Sigmoid colon (tissue), 4 donors: ENCODE data around the gene CLCN5.

Source experiments
- EP300 ChIP-seq, 4 donors: sonication (generic); formaldehyde crosslinking; IDR thresholded peaks; one replicate each; pipeline ENCODE4 v1.6.1; 2017; ENCODE audit warnings: antibody characterized with exemption in 4 of 4
- POLR2A ChIP-seq, 2 donors: fragments of 450-650 bp; IDR thresholded peaks; one replicate each; pipeline ENCODE4 v1.6.1; 2016; ENCODE audit warnings: antibody characterized with exemption in 2 of 2, mild to moderate bottlenecking in 2 of 2, moderate library complexity in 2 of 2
- TF ChIP-seq, protein P1 (sequence below), 4 experiments: fragments of 450-650 bp in 3 of 4; fragments of 200-600 bp in 1 of 4; IDR thresholded peaks; one replicate each; pipeline ENCODE4 v1.5.1; 2016 to 2019; ENCODE audit warnings: antibody characterized with exemption in 4 of 4, mild to moderate bottlenecking in 3 of 4, moderate library complexity in 2 of 4

DNA sequence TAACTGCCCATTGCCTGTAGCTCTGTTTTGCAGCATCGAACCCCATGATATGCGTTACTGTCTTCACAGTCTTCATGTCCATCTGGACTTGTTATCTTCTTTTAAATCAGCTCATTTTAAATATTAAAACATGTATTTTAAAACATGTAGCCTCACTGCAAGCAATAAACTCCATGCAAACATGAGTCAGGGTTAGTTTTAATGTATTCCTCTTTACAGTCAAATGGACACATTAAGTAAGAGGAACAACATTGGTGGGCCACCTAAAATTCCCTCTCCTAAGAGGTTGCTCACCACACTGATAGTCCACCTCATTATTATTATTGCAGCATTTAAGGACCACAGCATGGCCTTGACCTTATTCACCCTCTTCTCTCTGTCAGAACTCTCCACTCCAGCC lies 74.1 kb downstream of the CLCN5 start:
- TF ChIP-seq, protein P1, sequence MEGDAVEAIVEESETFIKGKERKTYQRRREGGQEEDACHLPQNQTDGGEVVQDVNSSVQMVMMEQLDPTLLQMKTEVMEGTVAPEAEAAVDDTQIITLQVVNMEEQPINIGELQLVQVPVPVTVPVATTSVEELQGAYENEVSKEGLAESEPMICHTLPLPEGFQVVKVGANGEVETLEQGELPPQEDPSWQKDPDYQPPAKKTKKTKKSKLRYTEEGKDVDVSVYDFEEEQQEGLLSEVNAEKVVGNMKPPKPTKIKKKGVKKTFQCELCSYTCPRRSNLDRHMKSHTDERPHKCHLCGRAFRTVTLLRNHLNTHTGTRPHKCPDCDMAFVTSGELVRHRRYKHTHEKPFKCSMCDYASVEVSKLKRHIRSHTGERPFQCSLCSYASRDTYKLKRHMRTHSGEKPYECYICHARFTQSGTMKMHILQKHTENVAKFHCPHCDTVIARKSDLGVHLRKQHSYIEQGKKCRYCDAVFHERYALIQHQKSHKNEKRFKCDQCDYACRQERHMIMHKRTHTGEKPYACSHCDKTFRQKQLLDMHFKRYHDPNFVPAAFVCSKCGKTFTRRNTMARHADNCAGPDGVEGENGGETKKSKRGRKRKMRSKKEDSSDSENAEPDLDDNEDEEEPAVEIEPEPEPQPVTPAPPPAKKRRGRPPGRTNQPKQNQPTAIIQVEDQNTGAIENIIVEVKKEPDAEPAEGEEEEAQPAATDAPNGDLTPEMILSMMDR (IDR thresholded peaks at IDR 0.05): no peak
- TF ChIP-seq EP300 (IDR thresholded peaks at IDR 0.05) (no peak), POLR2A (IDR thresholded peaks at IDR 0.05) (no peak)
